H9 (cell line): Measurements from ENCODE around the gene MGAT4D. TPM values are rescaled to one million over a fixed set of nuclear protein-coding genes. Genes with fewer than 3 reads are reported as not detected.

ENCODE experiments used
- DNase-seq: peaks from one replicate; pipeline ENCODE4 v3.0.0-alpha.2; 2017
- H2AFZ ChIP-seq: one replicate; pipeline ENCODE4 v1.6.1; 2013; ENCODE audit warnings: mild to moderate bottlenecking, low read length, control low read depth, moderate library complexity
- H2AK5ac ChIP-seq: 2 replicates; pipeline ENCODE4 v1.6.1; 2013; ENCODE audit warnings: low read length, control low read depth, mixed read lengths; ENCODE audit not compliant: insufficient read length
- H2BK120ac ChIP-seq: one replicate; pipeline ENCODE4 v1.6.1; 2013; ENCODE audit warnings: low read depth, mild to moderate bottlenecking, low read length, control low read depth, inconsistent platforms; ENCODE audit not compliant: poor library complexity, severe bottlenecking
- H2BK12ac ChIP-seq: 2 replicates; pipeline ENCODE4 v1.6.1; 2013; ENCODE audit warnings: low read length, control low read depth, mixed read lengths, low read depth; ENCODE audit not compliant: insufficient read length
- H2BK15ac ChIP-seq: 2 replicates; pipeline ENCODE4 v1.6.1; 2013; ENCODE audit warnings: low read depth, low read length, control low read depth
- H2BK20ac ChIP-seq: one replicate; pipeline ENCODE4 v1.6.1; 2013; ENCODE audit warnings: low read depth, mild to moderate bottlenecking, low read length, control low read depth, inconsistent platforms; ENCODE audit not compliant: poor library complexity, severe bottlenecking
- H2BK5ac ChIP-seq: 2 replicates; pipeline ENCODE4 v1.6.1; 2013; ENCODE audit warnings: low read length, control low read depth, mixed read lengths; ENCODE audit not compliant: insufficient read length
- H3K14ac ChIP-seq: 2 replicates; pipeline ENCODE4 v1.6.1; 2013; ENCODE audit warnings: low read length, control low read depth; ENCODE audit not compliant: insufficient read depth
- H3K18ac ChIP-seq: 2 replicates; pipeline ENCODE4 v1.6.1; 2013; ENCODE audit warnings: low read depth, mild to moderate bottlenecking, mixed read lengths, low read length, control low read depth; ENCODE audit not compliant: insufficient read length
- H3K23ac ChIP-seq: 2 replicates; pipeline ENCODE4 v1.6.1; 2013; ENCODE audit warnings: low read length, control low read depth, mixed read lengths, low read depth; ENCODE audit not compliant: insufficient read length
- H3K23me2 ChIP-seq: 2 replicates; pipeline ENCODE4 v1.6.1; 2013; ENCODE audit warnings: low read depth, mild to moderate bottlenecking, mixed read lengths, low read length, control low read depth; ENCODE audit not compliant: insufficient read length, poor library complexity, severe bottlenecking
- H3K27ac ChIP-seq: 2 replicates; pipeline ENCODE4 v1.5.1; 2013; ENCODE audit warnings: low read length, control low read depth, mixed read lengths, low read depth; ENCODE audit not compliant: insufficient read length
- H3K27me3 ChIP-seq: 2 replicates; pipeline ENCODE4 v1.6.1; 2013; ENCODE audit warnings: low read length, control low read depth, inconsistent platforms; ENCODE audit not compliant: insufficient read depth
- H3K4ac ChIP-seq: 2 replicates; pipeline ENCODE4 v1.6.1; 2013; ENCODE audit warnings: low read depth, mild to moderate bottlenecking, control low read depth, inconsistent platforms, low read length, moderate library complexity
- H3K4me1 ChIP-seq: 2 replicates; pipeline ENCODE4 v1.6.1; 2013; ENCODE audit warnings: low read length, control low read depth, inconsistent platforms; ENCODE audit not compliant: insufficient read depth
- H3K4me2 ChIP-seq: 2 replicates; pipeline ENCODE4 v1.6.1; 2013; ENCODE audit warnings: low read length, control low read depth, mixed read lengths; ENCODE audit not compliant: insufficient read length, insufficient read depth
- H3K56ac ChIP-seq: 2 replicates; pipeline ENCODE4 v1.6.1; 2013; ENCODE audit warnings: low read depth, mild to moderate bottlenecking, mixed read lengths, low read length, control low read depth; ENCODE audit not compliant: insufficient read length
- H3K79me1 ChIP-seq: 2 replicates; pipeline ENCODE4 v1.6.1; 2013; ENCODE audit warnings: low read depth, mild to moderate bottlenecking, moderate library complexity, low read length, control low read depth, inconsistent platforms; ENCODE audit not compliant: insufficient read depth, poor library complexity, severe bottlenecking
- H3K79me2 ChIP-seq: 2 replicates; pipeline ENCODE4 v1.6.1; 2013; ENCODE audit warnings: low read length, control low read depth, inconsistent platforms; ENCODE audit not compliant: insufficient read depth
- H3K9ac ChIP-seq: 2 replicates; pipeline ENCODE4 v1.6.1; 2013; ENCODE audit warnings: low read length, control low read depth, mixed read lengths; ENCODE audit not compliant: insufficient read length; ENCODE audit errors: extremely low read depth
- H3K9me3 ChIP-seq: one replicate; pipeline ENCODE4 v1.6.1; 2013; ENCODE audit warnings: low read depth, low read length, inconsistent platforms; ENCODE audit not compliant: control insufficient read depth
- H3T11ph ChIP-seq: one replicate; pipeline ENCODE4 v1.6.1; 2013; ENCODE audit warnings: mild to moderate bottlenecking, low read length, control low read depth, inconsistent platforms
- H4K20me1 ChIP-seq: one replicate; pipeline ENCODE4 v1.6.1; 2013; ENCODE audit not compliant: control insufficient read depth, insufficient read length, insufficient read depth
- H4K5ac ChIP-seq: 2 replicates; pipeline ENCODE4 v1.6.1; 2013; ENCODE audit warnings: low read depth, mild to moderate bottlenecking, mixed read lengths, low read length, control low read depth; ENCODE audit not compliant: insufficient read length
- H4K8ac ChIP-seq: replicated peaks from 2 replicates; pipeline ENCODE4 v1.6.1; 2013; ENCODE audit warnings: low read length, control low read depth, mixed read lengths, low read depth; ENCODE audit not compliant: insufficient read length
- H4K91ac ChIP-seq: 2 replicates; pipeline ENCODE4 v1.6.1; 2013; ENCODE audit warnings: low read depth, mild to moderate bottlenecking, moderate library complexity, mixed read lengths, low read length, control low read depth; ENCODE audit not compliant: insufficient read length
- H3K27ac Mint-ChIP-seq, 3 experiments: 2 replicates in 2 of 3; 3 replicates in 1 of 3; pipeline ENCODE4 v1.8.0; 2020 to 2021; ENCODE audit warnings: mixed read lengths in 3 of 3, mild to moderate bottlenecking in 1 of 3, moderate library complexity in 1 of 3
- H3K27me3 Mint-ChIP-seq: 2 replicates; pipeline ENCODE4 v1.8.0; 2021; ENCODE audit warnings: low read depth, mild to moderate bottlenecking, moderate library complexity, mixed read lengths
- H3K36me3 Mint-ChIP-seq, 3 experiments: 2 replicates in 2 of 3; 3 replicates in 1 of 3; pipeline ENCODE4 v1.8.0; 2020 to 2021; ENCODE audit warnings: low read depth in 3 of 3, mixed read lengths in 3 of 3; ENCODE audit not compliant: insufficient read depth in 1 of 3
- H3K4me1 Mint-ChIP-seq, 2 experiments: 2 replicates each; pipeline ENCODE4 v1.8.0; 2020; ENCODE audit warnings: mixed read lengths in 2 of 2
- H3K4me3 Mint-ChIP-seq, 2 experiments: 2 replicates in 1 of 2; 3 replicates in 1 of 2; pipeline ENCODE4 v1.8.0; 2020 to 2021; ENCODE audit warnings: mild to moderate bottlenecking in 2 of 2, mixed read lengths in 2 of 2, moderate library complexity in 1 of 2
- H3K9me3 Mint-ChIP-seq, 2 experiments: 2 replicates in 1 of 2; 3 replicates in 1 of 2; pipeline ENCODE4 v1.8.0; 2020; ENCODE audit warnings: mild to moderate bottlenecking in 2 of 2, mixed read lengths in 2 of 2, moderate library complexity in 1 of 2
- CTCF ChIP-seq: fragments of 200-600 bp; sonication (generic); conservative IDR thresholded peaks from 3 replicates; pipeline ENCODE4 v1.8.0; 2021; ENCODE audit warnings: antibody characterized with exemption, mild to moderate bottlenecking
- WGBS: extraction: QIAGEN DNeasy Blood & Tissue Kit; methylation state at CpG from one replicate; pipeline ENCODE4 v1.1.7; 2013; ENCODE audit warnings: missing lambda C conversion rate, low lambda C conversion rate, mixed read lengths; ENCODE audit not compliant: insufficient read length; ENCODE audit errors: extremely low coverage; 5-methylcytosine and 5-hydroxymethylcytosine counted together
- total RNA-seq: library from RNA; stranded (reverse); gene quantifications from 2 replicates; pipeline ENCODE4 v1.2.1, GENCODE V29; 2021

MGAT4D gene
- total RNA-seq, 1 experiment from 2014 or later, result not detected

GRCh38 chr4:140463182-140463581, 34.9 kb downstream of the MGAT4D start:
- no CpG with 5 or more reads among the region's 3 CpGs for WGBS
- H4K91ac ChIP-seq, result no peak overlapping the region
- no peaks in the 10 kb centered on the region for H3K79me1 ChIP-seq
- no peaks in the 10 kb centered on the region for H3K36me3 Mint-ChIP-seq
- no peaks in the 10 kb centered on the region; the same call in none of the 2 replicates for H3K27me3 Mint-ChIP-seq
- H2BK120ac ChIP-seq, result no peak overlapping the region
- no peak overlapping the region for H3K56ac ChIP-seq
- no peaks in the 10 kb centered on the region for H3K27me3 ChIP-seq
- H2BK20ac ChIP-seq, result no peak overlapping the region
- H3T11ph ChIP-seq, result no peak overlapping the region
- no peaks in the 10 kb centered on the region for H3K9me3 Mint-ChIP-seq
- H3K27ac ChIP-seq, result no peak overlapping the region
- no peaks in the 10 kb centered on the region for H3K4me1 Mint-ChIP-seq
- no peaks in the 10 kb centered on the region for H4K20me1 ChIP-seq
- H3K4ac ChIP-seq, result no peak overlapping the region
- no peak overlapping the region for H2BK12ac ChIP-seq
- H3K4me2 ChIP-seq, result no peak overlapping the region
- H3K23me2 ChIP-seq, result no peaks in the 10 kb centered on the region
- no peak overlapping the region for H3K9ac ChIP-seq
- no peak overlapping the region for H3K27ac Mint-ChIP-seq
- no peak overlapping the region for H3K14ac ChIP-seq
- H3K23ac ChIP-seq, result no peak overlapping the region
- H3K9me3 ChIP-seq, result no peaks in the 10 kb centered on the region
- no peak overlapping the region for H2AK5ac ChIP-seq
- H4K8ac ChIP-seq, result no peak overlapping the region
- no peak overlapping the region for H2AFZ ChIP-seq
- H3K4me3 Mint-ChIP-seq, result no peak overlapping the region
- no peaks in the 10 kb centered on the region for H3K79me2 ChIP-seq
- no peak for TF ChIP-seq CTCF
- no peak for DNase-seq
- H4K5ac ChIP-seq, result no peak overlapping the region
- H3K4me1 ChIP-seq, result no peaks in the 10 kb centered on the region
- H3K18ac ChIP-seq, result no peak overlapping the region
- H2BK15ac ChIP-seq, result no peak overlapping the region
- no peak overlapping the region for H2BK5ac ChIP-seq
